HG02610 (cell line): ENCODE data around the gene PLXNC1.

ENCODE experiments used
- ATAC-seq: cut with Tn5 transposase; IDR thresholded peaks from one replicate; pipeline ENCODE4 v1.9.1; 2021; ENCODE audit warnings: mild to moderate bottlenecking, moderate library complexity; ENCODE audit not compliant: unreplicated experiment

The PLXNC1 gene

DNA sequence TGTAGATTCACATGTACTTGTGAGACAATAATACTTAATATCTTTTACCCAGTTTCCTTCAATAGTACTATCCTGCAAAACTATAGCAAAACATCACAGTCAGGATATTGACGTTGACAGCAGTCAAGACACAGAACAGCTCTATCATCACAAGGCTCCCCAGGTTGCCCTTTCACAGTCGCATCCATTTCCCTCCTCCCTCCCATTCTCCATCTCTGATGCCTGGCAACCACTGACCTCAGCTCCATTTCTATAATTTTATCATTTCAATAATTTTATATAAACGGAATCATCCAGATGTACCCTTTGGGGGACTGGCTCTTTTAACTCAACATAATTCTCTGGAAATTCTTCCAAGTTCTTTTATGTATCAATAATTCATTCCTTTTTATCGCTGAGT lies 81.5 kb downstream of the PLXNC1 start:
- no peak for ATAC-seq

DNA sequence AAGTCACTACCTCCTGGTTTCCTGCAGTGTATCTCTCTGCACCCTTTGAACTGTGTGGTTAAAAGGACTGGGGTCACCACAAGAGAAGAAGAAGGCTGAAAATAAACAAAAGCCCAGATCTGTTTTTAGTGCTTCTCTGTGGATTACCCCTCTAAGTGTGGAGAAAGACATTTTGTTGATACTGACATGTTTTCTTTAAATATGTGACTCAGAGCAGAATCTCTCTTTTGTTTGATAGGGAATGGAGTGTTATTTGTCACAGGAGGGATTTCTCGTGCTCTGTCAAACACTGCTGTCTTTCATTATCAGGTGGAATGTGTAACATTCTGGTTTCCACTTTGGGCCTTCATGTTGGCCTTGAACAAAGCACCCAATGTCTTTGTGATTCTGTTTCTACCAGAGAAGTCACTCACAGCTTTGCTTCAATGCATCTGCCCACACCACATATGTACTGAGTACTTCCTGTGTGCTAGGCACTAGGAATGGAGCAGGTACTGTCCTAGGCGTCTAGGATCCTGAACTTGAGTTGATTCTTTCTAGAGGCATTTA lies 82.1 kb downstream of the PLXNC1 start:
- ATAC-seq, result peak; percentile 85

DNA sequence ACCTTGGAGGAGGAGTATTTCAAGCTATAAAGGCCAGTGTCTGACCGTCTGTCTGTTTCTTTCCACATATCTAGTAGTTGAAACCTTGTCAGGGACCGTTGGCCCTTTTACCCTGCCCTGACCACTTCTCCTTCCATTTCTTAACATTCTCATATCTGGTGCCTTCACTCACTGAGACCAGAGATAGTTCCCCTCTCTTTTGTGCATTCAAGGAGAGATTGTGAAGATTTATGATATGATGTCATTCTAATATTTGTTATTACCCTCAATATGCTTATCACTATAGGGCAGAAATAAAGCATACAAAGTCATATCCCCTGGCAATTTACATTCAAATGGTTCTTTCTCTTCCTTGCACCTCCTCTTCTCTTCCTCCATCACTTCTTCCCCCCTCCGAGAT lies 83.3 kb downstream of the PLXNC1 start:
- ATAC-seq, result no peak

DNA sequence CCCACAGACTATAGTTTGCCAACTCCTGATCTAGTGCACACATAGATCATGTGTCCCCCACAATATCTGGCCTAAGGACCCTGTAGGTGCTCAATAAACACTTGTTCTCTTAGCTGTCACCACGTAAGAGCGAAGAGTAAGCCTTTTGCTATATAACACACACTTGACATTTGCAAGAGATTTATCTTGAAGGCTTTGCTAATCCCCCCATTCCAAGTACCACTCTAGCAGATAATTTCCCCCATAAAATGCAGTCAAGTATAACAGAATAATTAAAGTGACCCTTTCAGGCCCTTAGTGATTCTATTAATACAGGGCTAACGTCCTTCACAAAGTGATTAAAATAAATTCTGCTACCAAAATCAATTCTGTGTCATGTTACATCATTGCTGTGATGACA lies 87.5 kb downstream of the PLXNC1 start:
- no peak for ATAC-seq

DNA sequence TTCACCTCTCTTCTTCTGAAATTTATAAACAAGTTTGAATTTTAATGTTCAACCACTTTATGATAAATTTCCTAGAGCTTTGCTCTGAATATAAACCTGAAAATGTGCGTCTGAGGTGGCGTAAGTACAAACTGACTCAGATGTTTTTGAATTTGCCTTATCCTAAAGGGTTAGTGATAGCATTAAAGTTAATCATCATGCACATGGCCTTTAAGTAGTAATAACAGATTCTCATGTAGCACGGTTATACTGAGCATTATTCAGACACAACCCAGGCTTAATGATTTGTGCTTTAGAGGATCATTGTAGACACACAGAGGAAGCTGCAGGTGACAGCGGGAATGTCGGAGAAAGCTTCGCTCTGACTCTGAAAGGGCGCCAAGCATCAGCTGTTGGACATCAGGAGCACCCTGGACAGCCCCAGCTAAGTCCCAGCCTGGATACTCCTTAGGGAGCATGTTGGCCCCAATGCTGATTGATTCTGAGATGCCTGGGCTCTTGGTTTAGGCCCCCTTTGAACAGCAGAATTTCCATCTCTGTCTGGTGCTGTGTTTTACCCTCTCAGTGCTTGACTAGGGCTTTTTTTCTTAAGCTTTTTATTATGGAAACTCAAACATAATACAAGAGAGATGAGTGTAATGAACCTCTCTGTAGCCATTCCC lies 91.1 kb downstream of the PLXNC1 start:
- no peak for ATAC-seq

DNA sequence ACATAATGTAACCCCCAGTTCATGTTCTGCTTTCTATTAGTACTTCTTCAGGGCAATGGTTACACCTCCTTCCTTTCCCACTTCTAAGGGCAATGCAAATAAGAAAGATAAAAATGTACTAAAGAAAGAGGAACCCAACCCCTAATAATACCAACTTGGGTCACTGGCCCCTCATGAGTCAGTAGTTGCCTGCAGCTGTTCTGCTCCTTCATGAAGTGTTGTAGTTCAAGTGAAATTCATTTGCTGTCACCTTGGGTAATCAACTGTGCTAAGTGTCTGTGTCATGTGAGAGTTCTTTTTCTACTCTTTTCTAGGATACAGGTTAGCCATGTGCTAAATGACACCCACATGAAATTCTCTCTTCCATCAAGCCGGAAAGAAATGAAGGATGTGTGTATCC lies 91.8 kb downstream of the PLXNC1 start:
- ATAC-seq, result peak; percentile 80

DNA sequence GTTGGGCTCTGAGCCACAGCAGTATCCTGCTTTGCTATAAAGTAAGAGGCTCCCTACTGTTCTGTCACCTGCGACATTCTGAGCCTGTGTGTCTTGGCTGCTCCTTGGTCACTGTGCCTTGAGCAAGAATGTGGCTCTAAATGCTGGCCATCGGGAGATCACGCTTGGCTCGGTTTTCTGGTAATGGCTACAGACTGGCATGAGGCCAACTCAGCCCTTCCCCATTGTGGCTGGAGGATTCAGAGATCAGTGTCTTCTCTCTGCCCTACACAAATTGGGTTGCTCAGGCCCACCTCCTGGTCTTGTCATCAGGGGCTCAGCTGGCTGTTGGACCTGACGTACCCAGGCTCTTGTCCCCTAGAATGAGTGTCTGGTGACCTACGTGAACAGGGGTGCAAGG lies 94.5 kb downstream of the PLXNC1 start:
- ATAC-seq, result no peak

DNA sequence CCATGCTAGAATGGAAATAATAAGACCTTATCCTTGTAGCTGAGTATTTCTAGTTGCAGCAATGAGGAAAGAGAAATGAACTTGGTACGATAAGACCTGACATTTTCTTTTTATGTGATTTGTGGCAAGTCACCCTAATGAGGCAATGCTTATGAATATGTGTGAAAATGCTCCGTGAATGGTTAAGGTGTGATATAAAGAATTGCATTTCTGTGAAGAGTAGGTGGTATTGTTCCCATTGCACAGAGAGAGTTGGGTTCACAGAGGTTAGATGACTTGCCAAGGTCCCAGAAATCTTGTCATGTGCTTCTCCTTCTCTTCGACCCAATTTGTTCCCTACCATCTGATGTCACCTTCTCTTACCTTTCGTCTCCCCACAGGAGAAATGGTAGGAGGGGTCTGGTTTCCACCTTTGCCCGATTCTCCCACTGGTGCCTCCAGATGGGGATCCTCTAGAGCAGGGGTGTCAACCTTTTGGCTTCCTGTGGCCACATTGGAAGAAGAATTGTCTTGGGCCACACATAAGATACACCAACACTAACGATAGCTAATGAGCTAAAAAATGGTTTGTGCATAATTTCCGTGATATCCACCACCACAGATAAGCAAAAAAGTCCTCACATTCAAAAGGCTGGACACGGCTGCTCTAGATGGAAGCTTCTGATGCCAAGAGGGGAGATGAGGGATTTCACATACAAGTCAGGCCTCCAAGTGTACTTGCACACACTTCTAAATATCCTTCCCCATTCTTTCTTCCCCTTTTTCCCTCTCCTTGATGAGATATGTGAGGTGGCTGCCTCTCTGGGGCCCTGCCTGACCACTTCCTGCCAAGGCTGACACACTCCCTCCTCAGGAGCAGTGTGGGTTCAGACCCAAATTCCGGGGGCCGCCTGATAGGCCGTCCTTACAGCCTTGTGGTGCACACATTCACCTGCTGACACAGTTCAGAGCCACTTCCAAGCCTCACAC lies 96.1 kb downstream of the PLXNC1 start:
- ATAC-seq, result peak; percentile 70

DNA sequence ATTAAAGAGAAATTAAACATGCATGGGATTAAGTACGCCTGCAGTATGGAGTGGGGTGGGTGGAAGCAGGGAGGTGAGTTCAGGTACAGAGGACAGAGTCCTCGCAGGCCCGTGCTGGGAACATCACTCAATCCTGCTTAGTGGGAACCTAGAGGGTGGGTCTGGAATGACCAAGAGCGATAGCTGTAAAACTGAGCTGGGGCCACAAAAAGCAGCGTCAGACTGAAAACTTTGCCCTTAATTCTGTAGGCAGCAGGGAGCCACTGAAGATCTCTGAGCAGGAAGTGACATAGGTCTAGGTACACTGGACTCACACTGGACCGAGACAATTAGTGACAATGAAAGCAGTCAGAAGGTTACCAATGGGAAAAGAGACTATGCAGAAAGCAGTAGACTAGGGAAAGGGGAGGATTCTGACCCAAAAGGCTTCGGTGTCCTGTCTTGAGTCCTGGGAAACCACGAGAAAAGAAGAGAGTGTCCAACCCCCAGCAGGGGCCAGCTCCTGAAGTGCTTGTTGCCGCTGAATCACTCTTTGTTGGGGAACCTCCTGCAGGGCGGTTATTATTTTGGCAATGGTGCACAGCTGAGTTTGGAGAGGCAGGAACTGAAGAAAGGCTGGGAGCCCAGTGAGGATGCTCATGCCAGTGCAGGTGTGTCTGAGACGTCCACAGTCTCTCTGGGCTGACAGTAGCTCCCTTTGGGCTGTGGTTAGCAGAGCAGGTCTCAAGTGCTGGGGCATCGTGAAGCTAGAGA lies 97.4 kb downstream of the PLXNC1 start:
- ATAC-seq, result no peak

DNA sequence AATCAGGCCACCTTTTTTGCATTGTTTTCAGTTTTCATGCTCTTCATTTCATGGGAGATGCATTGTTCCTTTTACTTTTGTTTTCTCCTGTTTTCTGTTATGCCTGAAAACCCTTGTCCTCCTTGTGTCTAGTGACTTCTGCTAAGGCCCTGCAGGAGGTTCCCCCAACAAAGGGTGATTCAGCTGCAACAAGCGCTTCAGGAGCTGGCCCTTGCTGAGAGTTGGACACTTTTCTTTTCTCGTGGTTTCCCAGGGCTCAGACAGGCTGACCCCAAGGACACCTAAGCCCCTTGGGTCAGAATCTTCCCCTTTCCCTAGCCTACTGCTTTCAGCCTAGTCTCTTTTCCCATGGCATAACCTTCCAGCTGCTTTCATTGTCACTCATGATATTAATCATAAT lies 98.9 kb downstream of the PLXNC1 start:
- ATAC-seq, result no peak

DNA sequence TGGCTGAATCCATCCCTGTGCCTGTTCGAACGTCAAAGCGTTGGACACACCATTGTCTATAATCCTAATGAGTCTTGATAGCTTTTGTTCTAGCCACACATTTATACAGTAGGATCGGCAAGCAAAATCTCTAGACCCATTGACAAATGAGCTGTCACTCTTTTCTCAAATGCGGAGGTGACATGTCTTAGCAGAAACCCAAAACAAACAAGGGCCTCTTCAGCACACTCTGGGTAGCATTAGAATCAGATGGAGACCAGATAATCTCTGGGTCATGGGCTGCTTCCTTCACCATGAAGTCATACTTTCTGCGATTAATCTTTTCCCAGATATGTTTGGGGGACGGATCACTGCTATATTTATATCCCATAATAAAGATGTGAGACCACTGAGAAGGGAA lies 100.2 kb downstream of the PLXNC1 start:
- no peak for ATAC-seq

DNA sequence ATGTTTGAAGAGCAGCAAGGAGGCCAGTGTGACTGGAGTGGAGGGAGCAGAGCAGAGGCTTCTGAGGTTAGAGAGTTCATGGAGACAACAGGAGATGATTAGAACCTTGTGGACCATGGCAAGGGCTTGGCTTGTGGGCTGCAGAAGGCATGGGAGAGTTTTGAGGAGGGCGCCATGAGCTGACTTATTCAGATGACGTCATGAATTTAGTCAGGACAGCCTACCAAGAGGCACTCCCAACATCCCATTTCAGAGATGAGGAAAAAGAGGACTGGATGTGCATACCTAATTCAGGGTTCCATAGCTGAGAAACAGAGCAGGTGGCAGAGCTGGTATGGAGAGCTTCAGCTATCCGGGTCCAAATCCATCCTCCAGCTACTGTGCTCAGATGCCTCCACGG lies 101.8 kb downstream of the PLXNC1 start:
- ATAC-seq, result no peak

DNA sequence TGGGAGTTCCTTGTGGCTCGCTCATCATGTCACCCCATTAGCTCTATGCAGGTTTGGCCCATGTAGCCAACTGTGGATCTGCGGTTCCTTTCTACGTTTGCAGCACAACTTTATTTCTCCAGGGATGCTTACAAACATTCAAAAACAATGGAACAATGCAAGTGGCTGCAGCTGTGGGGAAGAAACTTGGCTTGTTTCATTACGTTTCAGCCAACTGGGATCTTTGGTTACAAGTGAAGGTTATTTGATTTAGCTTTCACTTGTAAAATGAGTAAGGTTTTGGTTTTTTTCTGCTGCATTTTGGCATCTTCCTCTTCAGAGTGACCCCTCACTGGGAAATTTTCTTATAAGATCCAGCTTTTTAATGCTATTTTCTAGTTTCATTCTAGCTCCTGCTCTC lies 105.9 kb downstream of the PLXNC1 start:
- ATAC-seq, result no peak

DNA sequence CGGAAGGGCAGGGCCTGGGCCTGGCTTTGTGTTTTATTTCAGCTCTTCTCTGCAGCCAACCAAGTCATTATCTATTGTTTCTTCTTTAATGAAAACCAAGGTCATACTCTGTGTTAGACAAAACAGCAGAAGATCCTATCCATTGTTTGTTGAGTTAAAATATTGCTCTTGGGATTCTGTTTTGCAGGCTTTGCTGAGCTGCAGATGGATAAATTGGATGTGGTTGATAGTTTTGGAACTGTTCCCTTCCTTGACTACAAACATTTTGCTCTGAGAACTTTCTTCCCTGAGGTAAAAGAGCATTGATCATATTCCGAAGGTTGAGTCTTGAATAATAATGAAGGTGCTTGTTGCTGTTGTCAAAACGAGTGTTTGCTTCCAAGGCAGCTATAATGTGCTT lies 106.6 kb downstream of the PLXNC1 start:
- no peak for ATAC-seq

DNA sequence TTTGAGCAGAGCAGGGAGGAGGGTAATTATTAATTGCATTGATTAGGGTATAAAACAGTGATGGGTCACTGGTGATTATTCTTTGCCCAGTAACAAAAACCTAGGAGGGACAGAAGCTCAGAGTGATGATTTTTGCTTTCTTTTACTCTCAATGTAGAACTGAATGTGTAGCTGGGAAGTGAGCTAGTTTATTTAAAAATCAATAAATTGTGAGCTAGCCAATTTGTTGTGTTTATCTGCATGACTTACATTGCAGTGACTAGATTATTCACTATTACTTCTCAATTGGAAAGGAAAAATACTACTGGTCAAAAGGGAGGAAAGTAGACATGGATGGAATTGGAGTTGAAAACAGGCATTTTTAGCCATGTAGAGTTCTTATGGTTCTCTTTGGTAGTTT lies 107.1 kb downstream of the PLXNC1 start:
- no peak for ATAC-seq

DNA sequence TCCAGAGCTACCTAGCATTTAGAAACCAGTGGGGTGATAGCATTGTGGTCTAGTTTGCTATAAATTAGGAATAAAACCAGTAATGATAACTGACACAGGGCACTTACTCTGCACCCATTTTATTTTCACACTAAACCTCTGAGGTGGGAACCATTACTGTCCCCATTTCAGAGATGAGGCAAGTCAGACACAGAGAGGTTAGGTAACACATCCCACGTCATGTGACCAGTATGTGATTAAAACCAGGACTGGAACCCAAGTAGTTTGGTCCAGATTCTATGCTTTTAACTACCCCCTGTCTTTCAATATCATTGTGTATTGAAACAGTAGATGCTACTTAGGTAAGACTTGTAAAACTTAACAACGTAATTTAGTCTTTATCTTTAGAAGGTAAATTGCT lies 110.2 kb downstream of the PLXNC1 start:
- peak; percentile 58 for ATAC-seq

DNA sequence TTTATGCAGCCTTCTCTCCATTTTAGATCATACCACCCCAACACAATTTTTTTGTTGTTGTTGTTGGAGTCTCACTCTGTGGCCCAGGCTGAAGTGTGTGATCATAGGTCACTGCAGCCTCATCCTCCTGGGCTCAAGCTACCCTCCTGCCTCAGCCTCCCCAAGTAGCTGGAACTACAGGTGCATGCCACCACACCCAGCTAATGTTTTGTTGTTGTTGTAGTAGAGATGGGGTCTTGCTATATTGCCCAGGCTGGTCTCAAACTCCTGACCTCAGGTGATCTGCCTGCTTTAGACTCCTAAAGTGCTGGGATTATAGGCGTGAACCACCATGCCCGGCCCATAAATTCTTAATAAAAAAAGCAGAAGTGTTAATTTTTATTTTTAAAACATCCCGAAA lies 111.6 kb downstream of the PLXNC1 start:
- ATAC-seq, result no peak

DNA sequence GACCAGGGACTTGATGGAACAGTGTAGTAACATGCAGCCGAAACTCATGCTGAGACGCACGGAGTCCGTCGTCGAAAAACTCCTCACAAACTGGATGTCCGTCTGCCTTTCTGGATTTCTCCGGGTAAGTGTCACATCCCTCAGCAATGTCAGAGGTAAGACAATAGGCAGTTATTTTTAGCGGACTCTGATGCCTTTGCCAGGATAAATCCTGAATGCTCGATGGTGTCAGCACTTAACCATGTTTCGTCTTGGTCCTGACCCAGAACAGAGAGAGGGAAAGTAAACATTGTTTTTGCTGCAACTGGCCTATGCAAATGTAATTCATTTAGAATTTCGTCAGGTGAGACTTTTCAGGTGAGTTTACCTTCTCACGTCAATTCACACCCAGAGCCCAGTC lies 112.3 kb downstream of the PLXNC1 start:
- ATAC-seq, result no peak

DNA sequence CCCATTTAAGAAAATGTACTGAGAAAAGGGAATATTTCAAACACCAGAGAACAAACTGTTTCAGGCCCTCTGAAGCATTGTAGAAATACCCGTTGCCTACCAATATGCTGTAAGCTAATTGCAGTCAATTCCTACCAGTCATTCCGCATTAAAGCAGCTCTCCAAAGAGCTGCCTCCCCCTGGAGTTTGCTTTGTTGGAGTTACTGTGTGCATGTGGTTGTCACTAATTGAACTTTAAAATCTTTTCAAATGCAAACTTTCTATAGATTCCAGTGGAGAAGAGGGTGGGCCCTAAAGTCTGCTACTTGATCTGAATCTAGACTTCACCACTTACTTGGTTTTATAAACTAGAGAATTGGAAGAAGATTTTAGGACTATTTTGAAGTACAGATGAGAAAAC lies 112.7 kb downstream of the PLXNC1 start:
- no peak for ATAC-seq

DNA sequence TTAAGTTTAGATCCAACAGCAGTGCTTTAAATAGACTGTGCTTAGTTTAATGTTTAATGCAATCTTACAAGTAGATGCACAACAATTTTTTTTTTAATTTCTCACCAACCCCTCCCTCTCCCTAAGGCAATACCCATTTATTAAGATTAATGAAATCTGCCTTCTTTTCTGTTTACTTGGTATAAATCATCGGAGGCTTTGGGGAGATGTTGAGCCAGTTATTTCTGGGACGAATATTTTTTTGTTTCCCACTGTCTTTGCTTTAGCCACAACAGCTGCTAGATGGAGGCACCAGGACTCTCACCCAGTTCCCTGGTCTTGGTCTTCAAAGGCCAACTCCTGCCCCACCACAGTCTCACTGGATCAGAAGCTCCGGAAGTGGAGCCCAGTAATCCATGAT lies 113.4 kb downstream of the PLXNC1 start:
- ATAC-seq, result no peak

DNA sequence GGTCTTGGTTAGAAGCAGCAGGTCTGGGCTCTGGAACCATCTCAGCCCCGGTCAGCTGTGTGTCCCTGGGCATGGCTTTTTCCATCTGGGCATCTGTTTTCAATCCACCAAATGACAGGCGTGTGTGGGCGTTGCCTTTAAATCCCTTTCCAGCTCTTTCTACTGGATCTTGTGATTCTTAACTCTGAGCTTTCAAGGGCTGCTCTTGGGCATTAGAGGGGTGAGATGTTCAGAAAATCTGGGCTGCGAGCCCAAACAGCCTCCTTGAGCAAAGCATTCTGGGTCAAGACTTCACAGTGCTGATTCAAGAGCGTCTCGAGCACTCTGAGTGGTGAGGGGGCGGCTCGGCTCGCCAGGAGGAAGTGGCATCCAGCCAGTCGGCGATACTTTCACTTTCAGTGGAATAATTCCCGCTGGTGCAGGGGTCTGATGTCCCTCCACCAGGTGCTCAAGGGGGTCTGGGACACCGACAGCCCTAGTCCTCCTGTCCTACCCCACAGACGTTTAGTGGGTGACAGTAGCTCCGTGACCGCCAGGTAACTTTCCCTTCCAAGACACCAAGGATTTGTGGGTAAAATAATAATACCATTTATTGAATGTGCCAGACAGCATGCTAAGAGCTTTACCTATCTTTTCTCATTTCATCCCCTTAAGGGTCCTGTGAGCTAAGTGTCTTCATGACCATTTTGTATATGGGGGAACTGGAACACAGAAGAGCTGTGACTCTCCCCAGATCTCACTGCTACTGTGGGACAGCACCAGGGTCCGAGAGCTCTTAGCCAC lies 114.0 kb downstream of the PLXNC1 start:
- peak; percentile 43 for ATAC-seq
